Neural crest cell (in vitro differentiated cells): Measurements from ENCODE around the gene PHYHIPL. TPM values are rescaled to one million over a fixed set of nuclear protein-coding genes. Genes with fewer than 3 reads are reported as not detected.

Source experiments
- DNase-seq: peaks from one replicate; pipeline ENCODE4 v3.0.0; 2021; ENCODE audit warnings: low read depth, mixed read lengths, low spot score
- H3K27ac Mint-ChIP-seq: one replicate; pipeline ENCODE4 v1.8.0; 2021; ENCODE audit warnings: mild to moderate bottlenecking, mixed read lengths; ENCODE audit not compliant: unreplicated experiment
- H3K27me3 Mint-ChIP-seq: 2 replicates; pipeline ENCODE4 v1.8.0; 2021; ENCODE audit warnings: low read depth, mild to moderate bottlenecking, mixed read lengths
- H3K36me3 Mint-ChIP-seq: 2 replicates; pipeline ENCODE4 v1.8.0; 2021; ENCODE audit warnings: low read depth, mild to moderate bottlenecking, mixed read lengths
- H3K4me1 Mint-ChIP-seq: 2 replicates; pipeline ENCODE4 v1.8.0; 2021; ENCODE audit warnings: mixed read lengths
- H3K4me3 Mint-ChIP-seq: one replicate; pipeline ENCODE4 v1.8.0; 2021; ENCODE audit warnings: mild to moderate bottlenecking, mixed read lengths
- H3K9me3 Mint-ChIP-seq: 2 replicates; pipeline ENCODE4 v1.8.0; 2021; ENCODE audit warnings: mixed read lengths
- total RNA-seq: library from RNA; stranded (reverse); gene quantifications from 2 replicates; pipeline ENCODE4 v1.2.1, GENCODE V29; 2021
- TF ChIP-seq, protein P1 (sequence below): fragments of 200-600 bp; sonication (generic); conservative IDR thresholded peaks from 2 replicates; pipeline ENCODE4 v1.5.0; 2021; ENCODE audit warnings: antibody characterized with exemption, mild to moderate bottlenecking

PHYHIPL gene
- total RNA-seq, 1 donor from 2014 or later, result 17.5 TPM

DNA sequence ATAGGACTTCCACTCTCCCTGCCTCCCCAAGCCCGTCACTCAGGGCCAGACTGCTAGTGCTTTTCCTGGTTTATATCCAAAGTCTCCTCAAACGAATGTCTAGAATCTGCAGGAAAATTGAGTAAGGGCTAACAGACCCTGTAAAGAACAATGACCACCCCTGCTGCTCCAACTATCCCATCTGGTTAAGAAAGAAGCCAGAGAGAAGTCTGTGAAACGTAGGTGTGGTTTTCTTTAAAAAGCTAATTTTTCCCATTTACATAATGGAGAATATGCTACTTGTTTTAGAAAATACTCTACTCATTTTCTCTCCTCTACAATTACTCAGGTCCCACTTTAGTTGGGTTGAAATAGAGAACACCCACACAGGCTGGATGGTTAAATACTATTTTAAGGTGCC is 113.4 kb downstream of the PHYHIPL start:
- TF ChIP-seq, protein P1, sequence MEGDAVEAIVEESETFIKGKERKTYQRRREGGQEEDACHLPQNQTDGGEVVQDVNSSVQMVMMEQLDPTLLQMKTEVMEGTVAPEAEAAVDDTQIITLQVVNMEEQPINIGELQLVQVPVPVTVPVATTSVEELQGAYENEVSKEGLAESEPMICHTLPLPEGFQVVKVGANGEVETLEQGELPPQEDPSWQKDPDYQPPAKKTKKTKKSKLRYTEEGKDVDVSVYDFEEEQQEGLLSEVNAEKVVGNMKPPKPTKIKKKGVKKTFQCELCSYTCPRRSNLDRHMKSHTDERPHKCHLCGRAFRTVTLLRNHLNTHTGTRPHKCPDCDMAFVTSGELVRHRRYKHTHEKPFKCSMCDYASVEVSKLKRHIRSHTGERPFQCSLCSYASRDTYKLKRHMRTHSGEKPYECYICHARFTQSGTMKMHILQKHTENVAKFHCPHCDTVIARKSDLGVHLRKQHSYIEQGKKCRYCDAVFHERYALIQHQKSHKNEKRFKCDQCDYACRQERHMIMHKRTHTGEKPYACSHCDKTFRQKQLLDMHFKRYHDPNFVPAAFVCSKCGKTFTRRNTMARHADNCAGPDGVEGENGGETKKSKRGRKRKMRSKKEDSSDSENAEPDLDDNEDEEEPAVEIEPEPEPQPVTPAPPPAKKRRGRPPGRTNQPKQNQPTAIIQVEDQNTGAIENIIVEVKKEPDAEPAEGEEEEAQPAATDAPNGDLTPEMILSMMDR, result no peak
- DNase-seq, result no peak
- H3K27ac Mint-ChIP-seq, result no peak overlapping the region

GRCh38 chr10:59290448-59290847 is 114.0 kb downstream of the PHYHIPL start:
- Mint-ChIP-seq H3K27ac (no peak overlapping the region), H3K4me1 (no peaks in the 10 kb centered on the region), H3K27me3 (no peaks in the 10 kb centered on the region), H3K4me3 (no peak overlapping the region), H3K9me3 (peaks cover 2% of the 10 kb centered on the region), H3K36me3 (no peaks in the 10 kb centered on the region)
- TF ChIP-seq, protein P1, result no peak
- no peak for DNase-seq

More for the DNA sequence above, 113.4 kb downstream of the PHYHIPL start:
- Mint-ChIP-seq H3K27me3 (no peaks in the 10 kb centered on the region), H3K36me3 (no peaks in the 10 kb centered on the region), H3K4me3 (no peak overlapping the region), H3K4me1 (no peaks in the 10 kb centered on the region), H3K9me3 (peaks cover 2% of the 10 kb centered on the region)

Other genes with a start within 250 kb of the PHYHIPL start
- gene FAM13C, start 185.9 kb downstream of the PHYHIPL start, total RNA-seq, result 2.9 and 3.1 TPM in 2 replicates